Tibial nerve (tissue), 4 donors: ENCODE data around the gene ZKSCAN2.

ENCODE experiments used
- CTCF ChIP-seq, 5 experiments: fragments of 200-600 bp in 3 of 5; fragments of 450-650 bp in 2 of 5; sonication (generic) in 3 of 5; IDR thresholded peaks; one replicate each; pipeline ENCODE4 v1.5.1; 2016 to 2019; ENCODE audit warnings: antibody characterized with exemption in 5 of 5, mild to moderate bottlenecking in 3 of 5, moderate library complexity in 2 of 5
- EP300 ChIP-seq, 2 donors: sonication (generic); formaldehyde crosslinking; IDR thresholded peaks; one replicate each; pipeline ENCODE4 v1.6.1; 2017; ENCODE audit warnings: antibody characterized with exemption in 2 of 2, mild to moderate bottlenecking in 1 of 2
- POLR2A ChIP-seq, 2 donors: fragments of 450-650 bp; IDR thresholded peaks; one replicate each; pipeline ENCODE4 v1.6.1; 2017; ENCODE audit warnings: antibody characterized with exemption in 2 of 2, mild to moderate bottlenecking in 2 of 2, moderate library complexity in 2 of 2

DNA sequence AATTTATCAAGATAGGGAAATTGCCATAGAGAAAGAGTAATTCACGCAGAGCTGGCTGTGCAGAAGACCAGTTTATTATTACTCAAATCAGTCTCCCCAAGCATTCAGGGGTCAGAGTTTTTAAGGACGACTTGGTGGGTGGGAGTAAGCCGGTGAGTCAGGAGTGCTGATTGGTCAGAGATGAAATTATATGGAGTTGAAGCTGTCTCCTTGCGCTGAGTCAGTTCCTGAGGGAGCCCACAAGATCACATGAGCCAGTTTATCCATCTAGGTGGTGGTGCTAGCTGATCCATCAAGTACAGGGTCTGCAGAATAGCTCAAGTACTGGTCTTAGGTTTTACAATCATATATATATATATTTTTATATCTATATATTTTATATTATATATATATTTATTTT lies 46.9 kb downstream of the ZKSCAN2 start:
- no peak for TF ChIP-seq EP300 (IDR thresholded peaks at IDR 0.05)
- TF ChIP-seq CTCF (IDR thresholded peaks at IDR 0.05), result no peak
- TF ChIP-seq POLR2A (IDR thresholded peaks at IDR 0.05), result no peak
